ENCODE results near the gene CDHR5.

Gene CDHR5

GRCh38 chr11:612201-612960 is 12.4 kb downstream of the CDHR5 start:
- Histone ChIP-seq H3K27ac (no peak overlapping the region), H2AFZ (ENCODE audit: low read depth) (no peak overlapping the region), H4K20me1 (ENCODE audit: insufficient read depth) (no peaks in the 10 kb centered on the region), H3K4me2 (no peak overlapping the region), H3K27me3 (ENCODE audit: insufficient read depth, low read depth) (no peaks in the 10 kb centered on the region), H3K9ac (no peak overlapping the region), H3K4me3 (IDR thresholded peaks at IDR 0.05; ENCODE audit: insufficient read depth, low read depth, low read length) (no peak overlapping the region), H3K4me1 (ENCODE audit: low read depth, poor library complexity, severe bottlenecking) (peaks cover 16% of the 10 kb centered on the region), H3K36me3 (ENCODE audit: insufficient read depth) (no peaks in the 10 kb centered on the region; the same call in 1 of the 2 replicates), H3K79me2 (ENCODE audit: insufficient read depth, low read depth) (no peaks in the 10 kb centered on the region)
- TF ChIP-seq CTCF (conservative IDR thresholded peaks at IDR 0.05; ENCODE audit: low read depth, low read length) = no peak; the same call in 1 of the 2 replicates

DNA sequence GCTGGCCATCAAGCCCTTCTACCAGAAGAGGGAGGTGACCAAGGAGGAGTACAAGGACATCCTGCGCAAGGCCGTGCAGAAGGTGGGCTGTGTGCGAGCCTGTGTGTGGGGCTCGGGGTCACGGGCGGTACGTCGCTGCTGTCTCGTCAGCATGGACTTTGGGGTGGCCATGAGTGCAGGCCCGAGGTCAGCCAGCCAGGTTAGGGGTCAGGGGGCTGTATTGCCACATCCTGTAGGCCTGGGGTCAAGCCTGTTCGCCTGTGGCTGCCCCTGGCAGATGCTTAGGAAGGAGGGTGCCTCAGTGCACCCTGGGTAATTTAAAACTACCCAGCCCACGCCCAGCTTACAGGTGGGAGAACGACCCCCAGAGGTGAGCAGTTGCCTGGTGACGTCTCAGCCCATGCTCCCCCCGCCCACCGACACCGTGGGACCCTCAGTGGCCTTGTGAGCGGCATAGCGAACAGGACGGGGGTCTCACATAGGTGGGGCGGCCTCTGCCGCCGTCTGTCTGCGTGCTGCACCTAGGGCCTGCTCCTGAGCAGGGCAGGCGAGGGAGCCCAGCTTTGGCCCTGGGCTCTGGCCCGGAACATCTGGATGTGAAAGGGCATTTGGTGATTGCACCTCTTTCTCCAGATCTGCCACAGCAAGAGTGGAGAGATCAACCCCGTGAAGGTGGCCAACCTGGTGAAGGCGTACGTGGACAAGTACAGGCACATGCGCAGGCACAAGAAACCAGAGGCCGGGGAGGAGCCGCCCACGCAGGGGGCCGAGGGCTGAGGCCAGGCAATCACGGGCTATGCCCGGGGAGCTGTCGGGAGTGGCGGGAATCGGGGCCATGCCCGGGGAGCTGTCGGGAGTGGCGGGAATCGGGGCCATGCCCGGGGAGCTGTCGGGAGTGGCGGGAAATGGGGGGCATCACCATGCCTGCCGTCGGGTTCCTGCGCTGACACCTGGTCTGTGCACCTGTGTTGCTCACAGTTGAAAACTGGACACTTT is 13.5 kb downstream of the CDHR5 start:
- TF ChIP-seq CTCF (conservative IDR thresholded peaks at IDR 0.05; ENCODE audit: low read depth, low read length) = no peak
- Histone ChIP-seq H2AFZ (ENCODE audit: low read depth) (no peak overlapping the region), H3K4me1 (ENCODE audit: low read depth, poor library complexity, severe bottlenecking) (peaks cover 14% of the 10 kb centered on the region), H4K20me1 (ENCODE audit: insufficient read depth) (no peaks in the 10 kb centered on the region), H3K27ac (no peak overlapping the region), H3K9ac (no peak overlapping the region), H3K36me3 (ENCODE audit: insufficient read depth) (no peaks in the 10 kb centered on the region; the same call in 1 of the 2 replicates), H3K4me2 (no peak overlapping the region), H3K4me3 (IDR thresholded peaks at IDR 0.05; ENCODE audit: insufficient read depth, low read depth, low read length) (no peak overlapping the region), H3K79me2 (ENCODE audit: insufficient read depth, low read depth) (no peaks in the 10 kb centered on the region), H3K27me3 (ENCODE audit: insufficient read depth, low read depth) (no peaks in the 10 kb centered on the region)

DNA sequence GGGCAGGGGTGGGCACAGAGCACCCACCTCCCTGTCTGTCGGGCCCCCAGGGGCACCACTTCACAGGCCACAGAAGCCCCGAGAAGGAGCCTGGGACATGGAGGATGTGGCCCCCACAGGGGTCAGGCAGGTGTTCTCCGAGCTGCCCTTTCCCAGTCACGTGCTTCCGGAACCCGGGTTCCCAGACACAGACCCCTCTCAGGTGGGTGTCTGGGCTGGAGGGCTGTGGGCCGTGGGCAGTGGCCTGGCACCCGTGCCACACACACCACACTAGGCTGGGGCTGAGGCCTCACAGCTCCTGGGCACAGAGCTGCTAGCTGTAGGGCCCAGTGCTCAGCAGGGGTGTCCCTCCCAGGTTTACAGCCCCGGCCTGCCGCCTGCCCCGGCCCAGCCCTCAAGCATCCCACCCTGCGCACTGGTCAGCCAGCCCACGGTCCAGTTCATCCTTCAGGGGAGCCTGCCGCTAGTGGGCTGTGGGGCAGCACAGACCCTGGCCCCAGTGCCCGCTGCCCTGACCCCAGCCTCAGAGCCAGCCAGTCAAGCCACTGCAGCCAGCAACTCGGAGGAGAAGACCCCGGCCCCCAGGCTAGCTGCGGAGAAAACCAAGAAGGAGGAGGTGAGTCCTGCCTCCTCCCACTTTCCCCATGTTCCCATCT is 14.5 kb downstream of the CDHR5 start:
- H3K4me2 ChIP-seq = no peak overlapping the region
- H4K20me1 ChIP-seq (ENCODE audit: insufficient read depth) = no peaks in the 10 kb centered on the region
- H3K79me2 ChIP-seq (ENCODE audit: insufficient read depth, low read depth) = no peaks in the 10 kb centered on the region
- H3K36me3 ChIP-seq (ENCODE audit: insufficient read depth) = no peaks in the 10 kb centered on the region; the same call in 1 of the 2 replicates
- peaks cover 10% of the 10 kb centered on the region for H3K4me1 ChIP-seq (ENCODE audit: low read depth, poor library complexity, severe bottlenecking)
- H3K9ac ChIP-seq = no peak overlapping the region
- no peak overlapping the region for H2AFZ ChIP-seq (ENCODE audit: low read depth)
- no peak overlapping the region for H3K27ac ChIP-seq
- TF ChIP-seq CTCF (conservative IDR thresholded peaks at IDR 0.05; ENCODE audit: low read depth, low read length) = no peak
- no peaks in the 10 kb centered on the region for H3K27me3 ChIP-seq (ENCODE audit: insufficient read depth, low read depth)
- H3K4me3 ChIP-seq (IDR thresholded peaks at IDR 0.05; ENCODE audit: insufficient read depth, low read depth, low read length) = no peak overlapping the region

DNA sequence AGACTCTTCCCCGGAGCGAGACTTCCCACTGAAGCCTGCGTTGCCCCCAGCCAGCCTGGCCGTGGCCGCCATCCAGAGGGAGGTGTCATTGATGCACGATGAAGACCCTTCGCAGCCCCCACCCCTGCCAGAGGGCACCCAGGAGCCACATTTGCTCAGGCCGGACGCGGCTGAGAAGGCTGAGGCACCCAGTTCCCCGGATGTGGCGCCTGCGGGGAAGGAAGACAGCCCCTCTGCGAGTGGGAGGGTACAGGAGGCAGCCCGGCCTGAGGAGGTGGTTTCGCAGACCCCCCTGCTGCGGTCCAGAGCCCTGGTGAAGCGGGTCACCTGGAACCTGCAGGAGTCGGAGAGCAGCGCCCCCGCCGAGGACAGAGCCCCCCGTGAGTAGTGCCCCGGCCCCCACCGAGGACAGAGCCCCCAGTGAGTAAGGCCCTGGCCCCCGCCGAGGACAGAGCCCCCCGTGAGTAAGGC is 15.4 kb downstream of the CDHR5 start:
- no peak overlapping the region for H3K27ac ChIP-seq
- no peak overlapping the region for H3K4me2 ChIP-seq
- H2AFZ ChIP-seq (ENCODE audit: low read depth) = no peak overlapping the region
- no peak overlapping the region for H3K4me3 ChIP-seq (IDR thresholded peaks at IDR 0.05; ENCODE audit: insufficient read depth, low read depth, low read length)
- no peaks in the 10 kb centered on the region for H3K27me3 ChIP-seq (ENCODE audit: insufficient read depth, low read depth)
- peaks cover 3% of the 10 kb centered on the region for H3K4me1 ChIP-seq (ENCODE audit: low read depth, poor library complexity, severe bottlenecking)
- no peak overlapping the region for H3K9ac ChIP-seq
- TF ChIP-seq CTCF (conservative IDR thresholded peaks at IDR 0.05; ENCODE audit: low read depth, low read length) = no peak
- H4K20me1 ChIP-seq (ENCODE audit: insufficient read depth) = no peaks in the 10 kb centered on the region
- no peaks in the 10 kb centered on the region; the same call in 1 of the 2 replicates for H3K36me3 ChIP-seq (ENCODE audit: insufficient read depth)
- no peaks in the 10 kb centered on the region for H3K79me2 ChIP-seq (ENCODE audit: insufficient read depth, low read depth)
